ENCODE results near the gene TERT. TPM values are rescaled to one million over a fixed set of nuclear protein-coding genes. Genes with fewer than 3 reads are reported as not detected.
A peak's percentile ranks its signal among the peaks of the same experiment; 100 is the strongest.

TERT gene
- total RNA-seq, 2 donors from 2014 or later, result 0.72 to 13.7 TPM

DNA sequence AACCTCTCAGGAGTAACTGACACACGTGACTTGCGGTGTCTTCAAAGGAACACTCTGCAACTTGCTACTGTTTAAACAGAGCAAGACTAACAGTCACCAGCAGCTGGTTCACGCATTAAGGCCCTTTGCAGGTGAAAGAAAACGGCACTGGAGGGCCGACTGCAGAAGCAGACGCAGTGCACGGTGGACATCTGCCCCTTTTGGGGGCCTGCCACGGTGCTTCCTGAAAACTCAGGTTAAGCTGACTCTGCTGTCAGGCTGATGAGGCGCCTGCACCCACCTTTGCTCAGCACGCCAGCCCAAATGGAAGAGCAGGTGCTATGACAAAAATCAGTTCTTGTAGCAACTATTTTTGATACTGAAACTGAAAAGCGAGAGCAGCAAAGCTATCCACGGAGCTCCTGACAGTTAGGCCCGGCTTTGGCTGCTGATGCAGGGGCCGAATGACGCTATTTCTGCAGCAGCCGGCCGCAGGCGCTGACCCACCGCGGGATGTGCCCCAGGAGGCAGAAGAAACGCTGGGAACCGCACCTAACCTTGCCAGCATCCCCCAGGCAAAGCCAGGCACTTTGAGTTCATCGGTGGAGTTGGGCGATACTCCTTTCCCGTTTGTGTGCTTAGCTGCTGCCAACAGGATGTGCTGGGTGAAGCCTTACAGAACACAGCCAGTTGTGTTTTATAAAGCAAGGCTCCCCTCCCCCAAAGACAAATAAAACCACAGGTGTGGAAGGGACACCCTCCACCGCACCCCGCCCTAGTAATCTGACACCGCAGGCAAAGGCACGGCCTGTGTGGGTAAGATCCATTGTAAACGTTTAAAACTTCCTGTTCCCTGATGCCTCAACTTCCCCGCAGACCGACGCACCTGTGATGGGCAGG, 21.1 kb upstream of the TERT start:
- intact Hi-C loops (cut with DNase I), result no loop called here
- Histone ChIP-seq H3K4me1 (peaks cover 18% of the 10 kb centered on the region), H3K9ac (ENCODE audit: low read depth in 2 of 2, low read length in 2 of 2) (peak overlapping the region; percentile 56 to 61), H3K27ac (peak overlapping the region; percentile 73), H3K27me3 (no peaks in the 10 kb centered on the region), H3K36me3 (no peaks in the 10 kb centered on the region), H3K4me3 (peak overlapping the region; percentile 16), H3K9me3 (no peaks in the 10 kb centered on the region)
- DNase-seq, result peak; percentile 95
- TF ChIP-seq, protein P1, sequence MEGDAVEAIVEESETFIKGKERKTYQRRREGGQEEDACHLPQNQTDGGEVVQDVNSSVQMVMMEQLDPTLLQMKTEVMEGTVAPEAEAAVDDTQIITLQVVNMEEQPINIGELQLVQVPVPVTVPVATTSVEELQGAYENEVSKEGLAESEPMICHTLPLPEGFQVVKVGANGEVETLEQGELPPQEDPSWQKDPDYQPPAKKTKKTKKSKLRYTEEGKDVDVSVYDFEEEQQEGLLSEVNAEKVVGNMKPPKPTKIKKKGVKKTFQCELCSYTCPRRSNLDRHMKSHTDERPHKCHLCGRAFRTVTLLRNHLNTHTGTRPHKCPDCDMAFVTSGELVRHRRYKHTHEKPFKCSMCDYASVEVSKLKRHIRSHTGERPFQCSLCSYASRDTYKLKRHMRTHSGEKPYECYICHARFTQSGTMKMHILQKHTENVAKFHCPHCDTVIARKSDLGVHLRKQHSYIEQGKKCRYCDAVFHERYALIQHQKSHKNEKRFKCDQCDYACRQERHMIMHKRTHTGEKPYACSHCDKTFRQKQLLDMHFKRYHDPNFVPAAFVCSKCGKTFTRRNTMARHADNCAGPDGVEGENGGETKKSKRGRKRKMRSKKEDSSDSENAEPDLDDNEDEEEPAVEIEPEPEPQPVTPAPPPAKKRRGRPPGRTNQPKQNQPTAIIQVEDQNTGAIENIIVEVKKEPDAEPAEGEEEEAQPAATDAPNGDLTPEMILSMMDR (IDR thresholded peaks at IDR 0.05), result no peak

DNA sequence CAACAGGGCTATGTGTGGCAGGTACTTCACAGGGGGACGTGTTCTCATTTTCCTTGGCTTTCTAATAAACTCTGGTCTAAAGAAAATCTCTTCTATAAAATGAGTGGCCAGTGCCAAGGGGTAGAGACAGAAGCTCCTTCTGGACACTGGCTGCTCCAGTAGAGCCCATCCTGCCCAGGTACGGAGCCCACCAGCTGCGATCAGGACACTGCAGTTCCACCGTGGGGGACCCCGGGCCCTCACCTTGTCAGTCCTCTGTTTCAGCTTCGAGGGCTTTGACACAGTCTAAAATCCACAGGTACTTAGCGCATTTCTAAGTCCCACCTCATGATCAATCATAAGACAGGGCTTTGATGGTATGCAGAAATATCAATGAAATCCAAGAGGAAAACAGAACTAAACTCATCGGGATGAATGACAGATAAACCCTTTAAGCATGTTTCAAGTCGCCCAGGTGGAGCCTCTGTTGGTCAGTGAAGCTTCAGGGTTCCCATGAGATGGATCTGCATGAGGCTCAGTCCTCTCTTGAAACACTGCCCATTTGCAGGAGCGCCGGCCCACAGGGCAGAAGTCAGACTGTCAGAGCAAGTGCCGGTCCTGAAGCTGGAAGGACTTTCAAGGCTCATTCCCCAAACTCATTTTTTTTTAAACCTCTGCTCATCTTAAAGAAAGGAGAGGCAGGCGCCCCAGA, 20.3 kb upstream of the TERT start:
- Histone ChIP-seq H3K4me1 (peaks cover 18% of the 10 kb centered on the region), H3K9ac (ENCODE audit: low read depth in 2 of 2, low read length in 2 of 2) (peak overlapping the region; percentile 56 to 61), H3K9me3 (no peaks in the 10 kb centered on the region), H3K36me3 (no peaks in the 10 kb centered on the region), H3K4me3 (no peak overlapping the region), H3K27ac (peak overlapping the region; percentile 73), H3K27me3 (no peaks in the 10 kb centered on the region)
- DNase-seq, result no peak
- intact Hi-C loops (cut with DNase I), result no loop called here
- TF ChIP-seq, protein P1 (IDR thresholded peaks at IDR 0.05), result no peak

DNA sequence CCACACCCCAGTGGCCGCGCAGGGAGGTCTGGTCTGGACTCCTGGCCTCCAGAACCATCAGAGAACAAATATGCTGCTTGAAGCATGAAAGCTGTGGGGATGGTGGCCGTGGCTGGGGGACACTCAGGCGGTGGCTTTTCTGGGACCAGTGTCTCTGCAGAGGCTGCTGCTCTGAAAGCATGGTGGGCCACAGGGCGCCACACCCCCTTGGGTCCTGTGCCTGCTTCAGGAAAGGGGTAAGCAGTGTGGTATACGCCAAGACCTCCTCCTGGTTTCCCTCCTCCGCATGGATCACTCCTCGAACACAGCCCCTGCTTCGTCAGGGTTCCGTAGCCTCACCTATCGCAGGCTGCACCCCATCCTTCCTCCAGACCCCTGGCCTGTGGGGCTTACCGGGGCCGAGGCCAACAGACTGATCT, 19.7 kb upstream of the TERT start:
- Histone ChIP-seq H3K4me3 (no peak overlapping the region), H3K9me3 (no peaks in the 10 kb centered on the region), H3K9ac (ENCODE audit: low read depth in 2 of 2, low read length in 2 of 2) (no peak overlapping the region), H3K4me1 (peaks cover 18% of the 10 kb centered on the region), H3K27me3 (no peaks in the 10 kb centered on the region), H3K27ac (no peak overlapping the region), H3K36me3 (no peaks in the 10 kb centered on the region)
- DNase-seq, result no peak
- TF ChIP-seq, protein P1 (IDR thresholded peaks at IDR 0.05), result no peak
- intact Hi-C loops (cut with DNase I), result no loop called here

DNA sequence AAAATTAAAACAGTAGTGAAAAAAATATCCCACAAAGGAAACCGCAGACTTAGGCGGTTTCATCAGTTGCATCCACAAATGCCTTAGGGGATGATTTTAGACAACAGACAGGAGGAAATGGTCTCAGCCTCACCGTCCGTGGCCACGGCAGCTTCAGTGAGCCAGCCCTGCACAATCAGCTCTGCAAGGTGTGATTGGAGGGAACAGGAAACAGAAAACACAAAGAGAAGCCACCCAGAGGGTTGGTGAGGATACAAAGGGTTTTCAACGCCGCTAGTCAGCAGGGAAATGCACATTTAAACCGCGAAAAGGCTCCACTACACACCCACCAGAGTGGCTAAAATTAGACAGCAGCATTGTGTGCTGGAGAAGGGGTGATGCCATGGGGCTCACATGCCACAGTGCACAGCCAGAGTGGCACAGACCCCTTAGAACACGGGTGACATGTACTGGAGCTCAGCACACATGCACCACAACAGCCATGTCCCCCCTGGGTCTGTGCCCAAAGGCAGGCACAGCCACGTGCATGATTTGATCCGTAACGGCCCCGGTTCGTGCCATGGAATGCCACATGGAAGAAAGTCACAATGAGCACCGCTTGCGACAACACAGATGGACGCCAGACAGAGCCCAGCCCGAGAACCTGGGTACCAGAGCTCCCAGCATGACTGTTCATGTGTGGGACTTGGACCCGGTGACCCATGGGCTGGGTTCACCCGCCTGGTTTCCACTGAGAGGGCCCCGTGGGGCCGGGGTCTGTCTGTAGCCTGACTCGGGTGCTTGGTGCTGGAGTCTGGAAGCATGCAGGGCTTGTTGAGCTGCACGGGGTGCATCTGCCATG, 18.3 kb upstream of the TERT start:
- H3K9ac ChIP-seq (ENCODE audit: low read depth in 2 of 2, low read length in 2 of 2), result no peak overlapping the region
- no peaks in the 10 kb centered on the region for H3K36me3 ChIP-seq
- no peak overlapping the region for H3K27ac ChIP-seq
- intact Hi-C loops (cut with DNase I), result no loop called here
- no peak overlapping the region for H3K4me3 ChIP-seq
- H3K27me3 ChIP-seq, result no peaks in the 10 kb centered on the region
- DNase-seq, result no peak
- H3K4me1 ChIP-seq, result peaks cover 18% of the 10 kb centered on the region
- no peaks in the 10 kb centered on the region for H3K9me3 ChIP-seq
- TF ChIP-seq, protein P1 (IDR thresholded peaks at IDR 0.05), result no peak

DNA sequence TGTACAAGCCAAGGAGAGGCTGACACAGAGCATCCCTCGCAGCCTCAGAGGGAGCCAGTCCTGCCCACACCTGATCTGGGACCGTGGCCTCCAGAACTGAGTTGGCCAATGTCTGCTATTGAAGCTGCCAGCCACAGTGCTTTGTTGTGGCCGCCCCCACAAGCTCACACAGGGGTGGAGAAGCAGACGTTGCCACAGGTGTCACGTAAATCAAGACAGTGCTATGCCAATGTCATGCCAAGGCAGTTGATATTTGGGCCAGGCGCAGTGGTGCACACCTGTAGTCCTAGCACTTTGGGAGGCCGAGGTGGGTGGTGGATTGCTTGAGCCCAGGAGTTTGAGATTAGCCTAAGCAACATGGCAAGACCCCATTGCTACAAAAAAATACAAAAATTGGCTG, 17.3 kb upstream of the TERT start:
- H3K9me3 ChIP-seq, result no peaks in the 10 kb centered on the region
- no peak overlapping the region for H3K4me3 ChIP-seq
- TF ChIP-seq, protein P1 (IDR thresholded peaks at IDR 0.05), result no peak
- no peak overlapping the region for H3K9ac ChIP-seq (ENCODE audit: low read depth in 2 of 2, low read length in 2 of 2)
- no peaks in the 10 kb centered on the region for H3K36me3 ChIP-seq
- no peak for DNase-seq
- intact Hi-C loops (cut with DNase I), result no loop called here
- H3K27ac ChIP-seq, result no peak overlapping the region
- peaks cover 18% of the 10 kb centered on the region for H3K4me1 ChIP-seq
- no peaks in the 10 kb centered on the region for H3K27me3 ChIP-seq
